ENCODE results near the gene INSIG2.

DNA sequence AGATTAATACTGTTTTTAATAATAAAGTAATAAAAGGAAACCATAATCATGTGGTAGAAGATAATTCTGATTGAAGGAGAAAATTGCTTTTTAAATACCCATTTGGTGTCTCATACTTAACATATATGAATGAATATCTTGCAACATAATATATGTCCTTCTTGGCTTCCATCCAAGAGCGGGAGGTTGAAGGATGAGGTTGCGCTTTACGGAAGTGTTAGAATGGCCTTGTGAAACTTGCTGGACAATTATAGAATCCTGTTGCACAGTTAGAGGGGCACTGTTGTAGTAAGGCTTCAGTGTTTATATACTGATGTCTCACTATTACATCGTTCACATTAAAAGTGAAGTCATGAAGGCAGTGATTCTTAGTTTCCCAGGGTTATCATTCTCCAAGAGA lies 9.4 kb downstream of the INSIG2 start:
- TF ChIP-seq, protein P1, sequence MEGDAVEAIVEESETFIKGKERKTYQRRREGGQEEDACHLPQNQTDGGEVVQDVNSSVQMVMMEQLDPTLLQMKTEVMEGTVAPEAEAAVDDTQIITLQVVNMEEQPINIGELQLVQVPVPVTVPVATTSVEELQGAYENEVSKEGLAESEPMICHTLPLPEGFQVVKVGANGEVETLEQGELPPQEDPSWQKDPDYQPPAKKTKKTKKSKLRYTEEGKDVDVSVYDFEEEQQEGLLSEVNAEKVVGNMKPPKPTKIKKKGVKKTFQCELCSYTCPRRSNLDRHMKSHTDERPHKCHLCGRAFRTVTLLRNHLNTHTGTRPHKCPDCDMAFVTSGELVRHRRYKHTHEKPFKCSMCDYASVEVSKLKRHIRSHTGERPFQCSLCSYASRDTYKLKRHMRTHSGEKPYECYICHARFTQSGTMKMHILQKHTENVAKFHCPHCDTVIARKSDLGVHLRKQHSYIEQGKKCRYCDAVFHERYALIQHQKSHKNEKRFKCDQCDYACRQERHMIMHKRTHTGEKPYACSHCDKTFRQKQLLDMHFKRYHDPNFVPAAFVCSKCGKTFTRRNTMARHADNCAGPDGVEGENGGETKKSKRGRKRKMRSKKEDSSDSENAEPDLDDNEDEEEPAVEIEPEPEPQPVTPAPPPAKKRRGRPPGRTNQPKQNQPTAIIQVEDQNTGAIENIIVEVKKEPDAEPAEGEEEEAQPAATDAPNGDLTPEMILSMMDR (conservative IDR thresholded peaks at IDR 0.05 in 1 of 2, IDR thresholded peaks at IDR 0.05 in 1 of 2; ENCODE audit: extremely low read depth in 1 of 2, insufficient read depth in 1 of 2, low read depth in 1 of 2, low read length in 2 of 2) = no peak
- TF ChIP-seq EZH2 (IDR thresholded peaks at IDR 0.05; ENCODE audit: borderline replicate concordance, low read length) = no peak
